SK-N-SH treated with all-trans-retinoic acid at 6 μM for 48 hours (cell line): ENCODE data around the gene SDR42E2.

ENCODE experiments used
- ATAC-seq: fragments of 200-7000 bp; cut with Tn5 transposase; 3 replicates; pipeline ENCODE4 v1.9.1; 2020; ENCODE audit warnings: mild to moderate bottlenecking, moderate library complexity
- ARNTL ChIP-seq: fragments of 450-650 bp; formaldehyde crosslinking; IDR thresholded peaks from 2 replicates; pipeline ENCODE4 v1.5.0; 2020; ENCODE audit warnings: low read depth, mild to moderate bottlenecking, moderate library complexity, borderline replicate concordance
- BACH2 ChIP-seq: fragments of 250-450 bp; sonication (Bioruptor Pico); IDR thresholded peaks from 2 replicates; pipeline ENCODE4 v1.9.0; 2021; ENCODE audit warnings: mild to moderate bottlenecking, borderline replicate concordance
- CREB5 ChIP-seq: fragments of 250-450 bp; sonication (Bioruptor Pico); IDR thresholded peaks from 2 replicates; pipeline ENCODE4 v1.5.1; 2020; ENCODE audit warnings: low read depth, mild to moderate bottlenecking, moderate library complexity
- CSRNP3 ChIP-seq: fragments of 250-450 bp; sonication (Bioruptor Pico); IDR thresholded peaks from 2 replicates; pipeline ENCODE4 v1.5.1; 2021; ENCODE audit warnings: mild to moderate bottlenecking, moderate library complexity
- ESRRG ChIP-seq: fragments of 250-450 bp; sonication (Bioruptor Pico); IDR thresholded peaks from 2 replicates; pipeline ENCODE4 v1.6.1; 2021; ENCODE audit warnings: mild to moderate bottlenecking
- OSR1 ChIP-seq: fragments of 250-450 bp; sonication (Bioruptor Pico); IDR thresholded peaks from 2 replicates; pipeline ENCODE4 v1.8.0; 2022; ENCODE audit warnings: moderate library complexity, mild to moderate bottlenecking, inconsistent platforms
- PATZ1 ChIP-seq: fragments of 250-450 bp; sonication (Bioruptor Pico); IDR thresholded peaks from 2 replicates; pipeline ENCODE4 v1.8.0; 2020; ENCODE audit warnings: mild to moderate bottlenecking, moderate library complexity, borderline replicate concordance
- POU6F1 ChIP-seq: fragments of 250-450 bp; sonication (Bioruptor Pico); IDR thresholded peaks from 2 replicates; pipeline ENCODE4 v1.8.0; 2021; ENCODE audit warnings: low read depth, mild to moderate bottlenecking, moderate library complexity, borderline replicate concordance
- SNAI2 ChIP-seq: fragments of 250-450 bp; sonication (Bioruptor Pico); IDR thresholded peaks from 2 replicates; pipeline ENCODE4 v1.5.0; 2020; ENCODE audit warnings: mild to moderate bottlenecking, moderate library complexity
- TCF4 ChIP-seq: fragments of 250-450 bp; sonication (Bioruptor Pico); IDR thresholded peaks from 2 replicates; pipeline ENCODE4 v1.8.0; 2021; ENCODE audit warnings: mild to moderate bottlenecking, moderate library complexity, borderline replicate concordance
- TSHZ2 ChIP-seq: fragments of 250-450 bp; sonication (Bioruptor Pico); IDR thresholded peaks from 2 replicates; pipeline ENCODE4 v1.5.0; 2020; ENCODE audit warnings: mild to moderate bottlenecking, moderate library complexity
- ZC3H10 ChIP-seq: fragments of 250-450 bp; sonication (Bioruptor Pico); IDR thresholded peaks from 2 replicates; pipeline ENCODE4 v1.5.1; 2021; ENCODE audit warnings: mild to moderate bottlenecking, moderate library complexity
- ZFP3 ChIP-seq: fragments of 250-450 bp; sonication (Bioruptor Pico); IDR thresholded peaks from 2 replicates; pipeline ENCODE4 v1.5.0; 2020; ENCODE audit warnings: mild to moderate bottlenecking, moderate library complexity
- ZFP30 ChIP-seq: fragments of 450-650 bp; formaldehyde crosslinking; IDR thresholded peaks from 2 replicates; pipeline ENCODE4 v1.5.0; 2022; ENCODE audit warnings: mild to moderate bottlenecking, moderate library complexity
- ZNF565 ChIP-seq: fragments of 450-650 bp; formaldehyde crosslinking; conservative IDR thresholded peaks from 2 replicates; pipeline ENCODE4 v1.5.0; 2020; ENCODE audit warnings: low read depth, mild to moderate bottlenecking, moderate library complexity

The SDR42E2 gene

GRCh38 chr16:22202261-22202637, 39.9 kb downstream of the SDR42E2 start (continued):
- TF ChIP-seq TSHZ2 (CRISPR knock-in tag) (no peak), TCF4 (CRISPR knock-in tag) (no peak), CREB5 (no peak), PATZ1 (CRISPR knock-in tag) (no peak), ARNTL (CRISPR knock-in tag) (no peak), CSRNP3 (CRISPR knock-in tag) (no peak)

GRCh38 chr16:22203091-22203490, 40.8 kb downstream of the SDR42E2 start:
- TF ChIP-seq ZC3H10 (CRISPR knock-in tag): no peak
- no peak for TF ChIP-seq SNAI2 (CRISPR knock-in tag)
- no peak for TF ChIP-seq PATZ1 (CRISPR knock-in tag)

GRCh38 chr16:22204091-22204655, 41.9 kb downstream of the SDR42E2 start:
- no peak for ATAC-seq

More at GRCh38 chr16:22203091-22203490, 40.8 kb downstream of the SDR42E2 start:
- no peak for ATAC-seq

More at GRCh38 chr16:22204091-22204655, 41.9 kb downstream of the SDR42E2 start:
- TF ChIP-seq TCF4 (CRISPR knock-in tag) (no peak), ZNF565 (CRISPR knock-in tag) (no peak), CREB5 (no peak), BACH2 (CRISPR knock-in tag) (no peak), OSR1 (no peak), POU6F1 (CRISPR knock-in tag) (no peak), ESRRG (CRISPR knock-in tag) (no peak), TSHZ2 (CRISPR knock-in tag) (no peak), ZFP30 (no peak), ZFP3 (CRISPR knock-in tag) (no peak), ARNTL (CRISPR knock-in tag) (no peak)
